ENCODE results near the gene AGBL3.
A peak's percentile ranks its signal among the peaks of the same experiment; 100 is the strongest.
"Not testable (repeated sequence)": the region's sequence is repeated elsewhere in the genome, so short reads cannot be mapped to it uniquely, and the experiment has no call there.

Gene AGBL3

DNA sequence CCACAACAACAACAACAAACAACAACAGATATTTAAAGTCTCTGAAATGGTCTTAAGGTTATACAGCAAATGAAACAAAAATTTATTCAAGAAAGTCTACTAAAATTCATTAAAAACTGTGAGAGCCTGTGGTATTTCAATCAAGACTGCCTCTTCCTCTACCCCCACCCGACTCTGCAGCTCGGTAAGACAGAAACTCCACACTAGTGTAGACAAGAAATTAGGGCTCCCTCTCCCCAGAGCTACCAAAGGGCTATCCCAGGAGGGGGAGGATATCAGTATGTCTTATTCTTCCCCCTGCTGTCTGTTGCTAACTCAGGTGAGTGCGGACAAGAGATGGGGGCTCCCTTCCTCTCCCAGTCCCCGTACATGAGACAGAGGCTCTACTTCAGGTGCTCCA, 90.6 kb downstream of the AGBL3 start:
- DNase-seq (ENCODE audit: low spot score) = no peak

GRCh38 chr7:135077642-135078041, 91.3 kb downstream of the AGBL3 start:
- no peak for DNase-seq (ENCODE audit: low spot score)

- no peak for DNase-seq (ENCODE audit: low spot score)
Measured at GRCh38 chr7:135078051-135078450, 91.7 kb downstream of the AGBL3 start.

- no peak for DNase-seq (ENCODE audit: low spot score)
Measured at GRCh38 chr7:135079068-135079467, 92.8 kb downstream of the AGBL3 start.

GRCh38 chr7:135083005-135083404, 96.7 kb downstream of the AGBL3 start:
- DNase-seq (ENCODE audit: low spot score) = no peak

DNA sequence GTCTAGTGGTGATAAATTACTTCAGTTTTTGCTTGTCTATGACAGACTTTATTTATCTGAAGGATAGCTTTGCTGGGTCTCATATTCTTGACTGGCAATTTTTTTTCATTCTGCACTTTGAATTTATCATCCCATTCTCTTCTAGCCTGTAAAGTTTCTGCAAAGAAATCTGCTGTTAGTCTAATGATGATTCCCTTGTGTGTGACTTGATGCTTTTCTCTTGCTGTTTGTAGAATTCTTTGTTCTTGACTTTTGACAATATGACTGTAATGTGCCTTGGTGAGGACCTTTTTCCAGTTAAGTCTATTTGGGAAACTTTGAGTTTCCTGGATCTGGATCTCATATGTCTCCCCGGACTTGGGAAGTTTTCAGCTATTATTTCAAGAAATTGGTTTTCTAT, 102.3 kb downstream of the AGBL3 start:
- DNase-seq (ENCODE audit: low spot score) = no peak

DNA sequence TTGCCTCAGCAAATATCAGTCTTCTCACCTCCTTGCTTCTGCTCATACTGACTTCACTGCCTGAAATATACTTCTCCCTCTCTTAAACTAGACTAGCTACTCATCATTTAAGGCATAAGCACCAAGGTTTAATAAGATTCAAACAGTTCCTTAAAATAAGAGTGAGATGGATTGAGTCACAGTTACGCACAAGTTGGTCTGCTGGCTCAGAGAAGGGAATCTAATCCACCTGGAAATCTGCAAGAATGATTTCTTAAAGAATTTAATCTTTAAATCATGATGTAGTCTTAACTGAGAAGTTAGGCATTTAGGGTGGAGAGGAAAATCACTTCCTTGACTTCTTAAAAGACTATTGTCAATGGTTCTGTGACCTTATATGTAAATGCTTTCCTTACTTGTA, 105.4 kb downstream of the AGBL3 start:
- DNase-seq (ENCODE audit: low spot score) = no peak

GRCh38 chr7:135094472-135095237, 108.3 kb downstream of the AGBL3 start:
- no peak for DNase-seq (ENCODE audit: low spot score)

DNA sequence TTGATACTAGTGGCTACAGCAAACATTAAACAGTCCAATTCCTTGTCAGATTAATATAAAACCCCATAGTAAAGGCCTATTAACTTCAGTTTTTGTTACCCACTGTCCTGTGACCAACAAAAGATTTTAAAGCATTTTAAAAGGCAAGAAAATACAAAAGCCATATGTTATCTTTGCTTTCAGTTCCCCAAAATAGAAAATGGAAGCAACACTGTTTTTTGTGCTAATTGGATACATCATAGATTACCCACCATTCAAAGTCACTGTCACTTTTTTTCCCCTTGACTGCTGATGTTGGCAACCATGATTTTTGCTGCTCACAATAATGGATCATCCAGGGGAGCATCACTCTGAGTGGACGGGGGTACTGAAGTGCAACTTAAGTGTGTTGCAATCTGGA, 109.1 kb downstream of the AGBL3 start:
- no peak for DNase-seq (ENCODE audit: low spot score)

GRCh38 chr7:135098391-135098790, 112.1 kb downstream of the AGBL3 start:
- no peak for DNase-seq (ENCODE audit: low spot score)

DNA sequence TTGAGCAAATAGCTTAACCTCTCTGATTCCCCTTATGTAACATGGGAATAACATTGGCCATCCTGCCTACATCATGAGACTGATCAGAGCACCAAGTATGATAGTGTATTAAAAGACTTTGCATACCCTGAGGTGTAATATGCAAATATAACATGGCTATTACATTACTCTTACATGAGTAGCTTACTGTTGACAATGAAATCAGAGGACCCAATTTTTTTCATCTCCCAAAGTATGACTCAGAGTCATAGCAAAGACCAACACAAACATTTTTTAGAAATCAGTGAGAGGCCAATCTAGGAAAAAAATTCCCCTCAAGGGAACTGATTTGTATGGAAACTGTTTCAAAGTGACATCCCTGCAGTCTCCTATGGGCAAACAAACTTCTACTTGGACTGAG, 114.5 kb downstream of the AGBL3 start:
- DNase-seq (ENCODE audit: low spot score) = no peak

GRCh38 chr7:135102372-135102771, 116.1 kb downstream of the AGBL3 start:
- no peak for DNase-seq (ENCODE audit: low spot score)

DNA sequence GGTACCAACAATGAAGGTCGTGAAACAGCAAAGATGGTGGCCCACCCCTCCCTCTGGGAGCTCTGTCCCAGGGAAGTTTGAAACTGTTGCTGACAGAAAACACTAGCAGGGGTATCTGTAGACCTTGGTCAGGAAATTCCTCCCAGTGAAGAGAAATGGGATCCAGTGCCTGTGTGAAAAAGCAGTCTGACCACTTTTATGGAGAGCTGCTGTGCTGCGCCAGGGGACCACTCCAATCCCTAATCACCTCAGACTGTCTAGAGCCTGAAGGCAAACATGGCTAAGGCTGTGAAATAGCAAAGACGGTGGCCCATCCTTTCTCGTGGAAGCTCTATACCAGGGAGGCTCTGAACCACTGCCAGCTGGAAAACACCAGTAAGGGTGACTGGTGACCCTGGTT, 123.3 kb downstream of the AGBL3 start:
- DNase-seq (ENCODE audit: low spot score) = no peak

DNA sequence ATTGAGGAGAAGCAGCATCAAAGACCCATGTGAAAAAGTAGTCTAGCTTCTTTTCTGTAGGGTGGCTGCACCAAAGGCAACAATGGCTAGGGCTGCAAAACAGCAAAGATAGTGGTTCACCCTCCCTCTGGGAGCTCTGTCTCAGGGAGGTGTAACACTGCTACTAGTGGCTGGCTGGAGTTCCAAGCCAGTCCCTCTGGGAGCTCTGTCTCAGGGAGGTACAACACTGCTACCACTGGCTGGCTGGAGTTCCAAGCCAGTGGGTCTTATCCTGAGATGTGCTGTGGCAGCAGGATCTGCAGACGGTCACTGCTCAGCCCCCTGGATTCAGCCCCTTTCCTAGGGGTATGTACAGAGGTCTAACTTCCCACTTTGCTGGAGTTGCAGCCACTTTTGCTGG, 123.7 kb downstream of the AGBL3 start:
- no peak for DNase-seq (ENCODE audit: low spot score)

GRCh38 chr7:135111379-135111778, 125.1 kb downstream of the AGBL3 start:
- DNase-seq (ENCODE audit: low spot score) = no peak

- no peak for DNase-seq (ENCODE audit: low spot score)
Measured at GRCh38 chr7:135114622-135115021, 128.3 kb downstream of the AGBL3 start.

DNA sequence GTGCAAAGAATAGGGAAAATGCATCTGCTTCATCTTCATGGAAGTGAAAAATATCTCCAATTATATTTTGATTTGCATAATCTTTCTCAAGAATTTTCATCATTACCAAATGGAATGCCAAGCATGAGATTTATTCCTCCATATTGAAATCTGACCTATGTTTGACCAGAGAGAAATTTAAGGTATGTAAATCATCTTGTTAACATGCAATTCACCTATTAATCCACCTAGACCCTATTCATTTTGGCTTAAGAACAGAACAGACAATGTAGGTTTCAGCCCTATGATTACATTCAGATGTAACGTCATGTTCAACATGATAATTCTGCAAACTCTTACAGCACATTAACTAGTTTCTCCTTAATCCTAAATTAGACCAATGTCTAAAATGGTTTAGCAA, 130.8 kb downstream of the AGBL3 start:
- DNase-seq (ENCODE audit: low spot score) = no peak

DNA sequence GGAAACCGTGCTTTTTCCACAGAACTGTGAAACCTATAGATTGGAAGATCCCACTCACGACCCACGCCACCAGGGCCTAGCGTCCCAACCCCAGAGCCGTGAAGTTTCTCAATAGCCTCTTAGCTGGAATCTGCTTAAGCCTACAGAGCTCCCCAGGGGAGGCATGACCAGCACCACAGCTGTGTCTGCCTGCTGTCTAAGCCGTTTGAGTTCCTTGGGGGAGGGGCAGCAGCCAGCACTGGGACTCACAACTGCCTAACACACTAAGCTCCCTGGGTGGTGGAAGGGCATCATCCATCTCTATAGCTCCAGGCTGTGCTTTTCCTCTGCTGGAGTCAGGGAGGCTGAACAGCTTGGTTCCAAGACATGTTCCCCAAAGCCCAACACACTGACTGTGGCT, 135.6 kb downstream of the AGBL3 start:
- no peak for DNase-seq (ENCODE audit: low spot score)

DNA sequence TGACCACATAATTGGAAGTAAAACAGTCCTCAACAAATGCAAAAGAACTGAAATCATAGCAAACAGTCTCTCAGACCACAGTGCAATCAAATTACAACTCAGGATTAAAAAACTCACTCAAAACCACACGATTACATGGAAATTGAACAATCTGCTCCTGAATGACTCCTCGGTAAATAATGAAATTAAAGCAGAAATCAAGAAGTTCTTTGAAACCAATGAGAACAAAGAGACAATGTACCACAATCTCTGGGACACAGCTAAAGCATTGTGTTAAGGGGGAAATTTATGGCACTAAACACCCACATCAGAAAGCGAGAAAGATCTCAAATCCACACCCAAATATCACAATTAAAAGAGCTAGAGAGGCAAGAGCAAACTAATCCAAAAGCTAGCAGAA, 138.3 kb downstream of the AGBL3 start:
- not testable (repeated sequence) for DNase-seq (ENCODE audit: low spot score)

DNA sequence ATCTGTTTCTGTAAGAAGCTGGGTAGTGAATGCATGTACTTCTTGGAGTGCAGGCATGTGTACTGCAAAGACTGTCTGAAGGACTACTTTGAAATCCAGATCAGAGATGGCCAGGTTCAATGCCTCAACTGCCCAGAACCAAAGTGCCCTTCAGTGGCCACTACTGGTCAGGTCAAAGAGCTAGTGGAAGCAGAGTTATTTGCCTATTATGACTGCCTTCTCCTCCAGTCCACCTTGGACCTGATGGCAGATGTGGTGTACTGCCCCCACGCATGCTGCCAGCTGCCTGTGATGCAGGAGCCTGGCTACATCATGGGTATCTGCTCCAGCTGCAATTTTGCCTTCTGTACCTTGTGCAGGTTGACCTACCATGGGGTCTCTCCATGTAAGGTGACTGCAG, 142.6 kb downstream of the AGBL3 start:
- DNase-seq (ENCODE audit: low spot score) = no peak

GRCh38 chr7:135129579-135129978, 143.3 kb downstream of the AGBL3 start:
- no peak for DNase-seq (ENCODE audit: low spot score)

- DNase-seq (ENCODE audit: low spot score) = no peak
Measured at GRCh38 chr7:135143885-135144668, 157.8 kb downstream of the AGBL3 start.

- DNase-seq (ENCODE audit: low spot score) = peak; percentile 30
Measured at GRCh38 chr7:135147341-135147898, 161.1 kb downstream of the AGBL3 start.

Measured in CD4-positive, alpha-beta T cell treated with Interleukin-15 for 4 hours (primary cell).